ENCODE measurements around the gene GTF3C4. TPM values are rescaled to one million over a fixed set of nuclear protein-coding genes. Genes with fewer than 3 reads are reported as not detected.

GTF3C4 gene
- polyA plus RNA-seq, 4 donors, result 1.6 to 13.8 (median 3.4) TPM

- Histone ChIP-seq H3K4me3 (ENCODE audit: low read depth in 1 of 3, low read length in 3 of 3) (no peak overlapping the region), H3K4me1 (ENCODE audit: control insufficient read depth in 3 of 3, insufficient read depth in 2 of 3, low read depth in 1 of 3, low read length in 2 of 3) (no peaks in the 10 kb centered on the region), H3K27ac (ENCODE audit: low read depth in 1 of 3, low read length in 2 of 3) (no peak overlapping the region), H3K9me3 (ENCODE audit: control insufficient read depth in 2 of 2, insufficient read depth in 1 of 2, low read depth in 1 of 2, low read length in 1 of 2) (no peaks in the 10 kb centered on the region), H3K27me3 (ENCODE audit: control insufficient read depth in 3 of 3, insufficient read depth in 3 of 3, low read length in 3 of 3) (peaks cover 0 to 3% (median 0%) of the 10 kb centered on the region in 3 donors), H3K36me3 (ENCODE audit: control insufficient read depth in 3 of 3, insufficient read depth in 2 of 3, low read depth in 1 of 3, low read length in 3 of 3) (no peaks in the 10 kb centered on the region)
- 79 to 86% (median 83%) methylated on average over 16 of the region's 16 CpGs for WGBS, 3 donors
- FAIRE-seq, result no peak
- no peak for DNase-seq
These were observed 52.4 kb downstream of the GTF3C4 start for GRCh38 chr9:132722564-132723065.

GRCh38 chr9:132723809-132724208 lies 53.5 kb downstream of the GTF3C4 start:
- H3K9me3 ChIP-seq (ENCODE audit: control insufficient read depth in 2 of 2, insufficient read depth in 1 of 2, low read depth in 1 of 2, low read length in 1 of 2), result no peaks in the 10 kb centered on the region
- DNase-seq (no peak), FAIRE-seq (no peak)
- no peak overlapping the region for H3K4me3 ChIP-seq (ENCODE audit: low read depth in 1 of 3, low read length in 3 of 3)
- 62 to 83% (median 76%) methylated on average over 4 of the region's 4 CpGs for WGBS, 3 donors
- no peaks in the 10 kb centered on the region for H3K36me3 ChIP-seq (ENCODE audit: control insufficient read depth in 3 of 3, insufficient read depth in 2 of 3, low read depth in 1 of 3, low read length in 3 of 3)
- H3K27me3 ChIP-seq (ENCODE audit: control insufficient read depth in 3 of 3, insufficient read depth in 3 of 3, low read length in 3 of 3), result no peaks in the 10 kb centered on the region
- no peaks in the 10 kb centered on the region for H3K4me1 ChIP-seq (ENCODE audit: control insufficient read depth in 3 of 3, insufficient read depth in 2 of 3, low read depth in 1 of 3, low read length in 2 of 3)
- no peak overlapping the region for H3K27ac ChIP-seq (ENCODE audit: low read depth in 1 of 3, low read length in 2 of 3)

- FAIRE-seq (no peak), DNase-seq (no peak)
- Histone ChIP-seq H3K27ac (ENCODE audit: low read depth in 1 of 3, low read length in 2 of 3) (no peak overlapping the region), H3K36me3 (ENCODE audit: control insufficient read depth in 3 of 3, insufficient read depth in 2 of 3, low read depth in 1 of 3, low read length in 3 of 3) (no peaks in the 10 kb centered on the region), H3K4me3 (ENCODE audit: low read depth in 1 of 3, low read length in 3 of 3) (no peak overlapping the region), H3K9me3 (ENCODE audit: control insufficient read depth in 2 of 2, insufficient read depth in 1 of 2, low read depth in 1 of 2, low read length in 1 of 2) (no peaks in the 10 kb centered on the region), H3K4me1 (ENCODE audit: control insufficient read depth in 3 of 3, insufficient read depth in 2 of 3, low read depth in 1 of 3, low read length in 2 of 3) (no peaks in the 10 kb centered on the region), H3K27me3 (ENCODE audit: control insufficient read depth in 3 of 3, insufficient read depth in 3 of 3, low read length in 3 of 3) (no peaks in the 10 kb centered on the region)
- 88 to 91% (median 90%) methylated on average over 13 of the region's 13 CpGs for WGBS, 3 donors
These were observed 55.0 kb downstream of the GTF3C4 start for GRCh38 chr9:132725306-132725705.

GRCh38 chr9:132726576-132727130 lies 56.4 kb downstream of the GTF3C4 start:
- no peaks in the 10 kb centered on the region for H3K27me3 ChIP-seq (ENCODE audit: control insufficient read depth in 3 of 3, insufficient read depth in 3 of 3, low read length in 3 of 3)
- no peak for FAIRE-seq
- 69 to 73% (median 69%) methylated on average over 8 of the region's 8 CpGs for WGBS, 3 donors

GRCh38 chr9:132728071-132728470 lies 57.8 kb downstream of the GTF3C4 start:
- no peaks in the 10 kb centered on the region for H3K9me3 ChIP-seq (ENCODE audit: control insufficient read depth in 2 of 2, insufficient read depth in 1 of 2, low read depth in 1 of 2, low read length in 1 of 2)
- FAIRE-seq (no peak), DNase-seq (no peak)
- no peaks in the 10 kb centered on the region for H3K27me3 ChIP-seq (ENCODE audit: control insufficient read depth in 3 of 3, insufficient read depth in 3 of 3, low read length in 3 of 3)
- no peak overlapping the region for H3K4me3 ChIP-seq (ENCODE audit: low read depth in 1 of 3, low read length in 3 of 3)
- 80 to 89% (median 81%) methylated on average over 5 of the region's 5 CpGs for WGBS, 3 donors
- H3K36me3 ChIP-seq (ENCODE audit: control insufficient read depth in 3 of 3, insufficient read depth in 2 of 3, low read depth in 1 of 3, low read length in 3 of 3), result no peaks in the 10 kb centered on the region
- H3K4me1 ChIP-seq (ENCODE audit: control insufficient read depth in 3 of 3, insufficient read depth in 2 of 3, low read depth in 1 of 3, low read length in 2 of 3), result no peaks in the 10 kb centered on the region
- H3K27ac ChIP-seq (ENCODE audit: low read depth in 1 of 3, low read length in 2 of 3), result no peak overlapping the region

More at GRCh38 chr9:132726576-132727130, 56.4 kb downstream of the GTF3C4 start:
- Histone ChIP-seq H3K4me1 (ENCODE audit: control insufficient read depth in 3 of 3, insufficient read depth in 2 of 3, low read depth in 1 of 3, low read length in 2 of 3) (no peaks in the 10 kb centered on the region), H3K4me3 (ENCODE audit: low read depth in 1 of 3, low read length in 3 of 3) (no peak overlapping the region), H3K36me3 (ENCODE audit: control insufficient read depth in 3 of 3, insufficient read depth in 2 of 3, low read depth in 1 of 3, low read length in 3 of 3) (no peaks in the 10 kb centered on the region), H3K9me3 (ENCODE audit: control insufficient read depth in 2 of 2, insufficient read depth in 1 of 2, low read depth in 1 of 2, low read length in 1 of 2) (no peaks in the 10 kb centered on the region), H3K27ac (ENCODE audit: low read depth in 1 of 3, low read length in 2 of 3) (no peak overlapping the region)
- no peak for DNase-seq

GRCh38 chr9:132728497-132728896 lies 58.2 kb downstream of the GTF3C4 start:
- Histone ChIP-seq H3K36me3 (ENCODE audit: control insufficient read depth in 3 of 3, insufficient read depth in 2 of 3, low read depth in 1 of 3, low read length in 3 of 3) (no peaks in the 10 kb centered on the region), H3K9me3 (ENCODE audit: control insufficient read depth in 2 of 2, insufficient read depth in 1 of 2, low read depth in 1 of 2, low read length in 1 of 2) (no peaks in the 10 kb centered on the region), H3K27ac (ENCODE audit: low read depth in 1 of 3, low read length in 2 of 3) (no peak overlapping the region), H3K4me3 (ENCODE audit: low read depth in 1 of 3, low read length in 3 of 3) (no peak overlapping the region), H3K4me1 (ENCODE audit: control insufficient read depth in 3 of 3, insufficient read depth in 2 of 3, low read depth in 1 of 3, low read length in 2 of 3) (no peaks in the 10 kb centered on the region), H3K27me3 (ENCODE audit: control insufficient read depth in 3 of 3, insufficient read depth in 3 of 3, low read length in 3 of 3) (no peaks in the 10 kb centered on the region)
- FAIRE-seq (no peak), DNase-seq (no peak)
- WGBS, 3 donors, result 69 to 74% (median 71%) methylated on average over 2 of the region's 2 CpGs

- Histone ChIP-seq H3K36me3 (ENCODE audit: control insufficient read depth in 3 of 3, insufficient read depth in 2 of 3, low read depth in 1 of 3, low read length in 3 of 3) (no peaks in the 10 kb centered on the region), H3K27ac (ENCODE audit: low read depth in 1 of 3, low read length in 2 of 3) (no peak overlapping the region), H3K9me3 (ENCODE audit: control insufficient read depth in 2 of 2, insufficient read depth in 1 of 2, low read depth in 1 of 2, low read length in 1 of 2) (no peaks in the 10 kb centered on the region), H3K4me1 (ENCODE audit: control insufficient read depth in 3 of 3, insufficient read depth in 2 of 3, low read depth in 1 of 3, low read length in 2 of 3) (no peaks in the 10 kb centered on the region), H3K4me3 (ENCODE audit: low read depth in 1 of 3, low read length in 3 of 3) (no peak overlapping the region), H3K27me3 (ENCODE audit: control insufficient read depth in 3 of 3, insufficient read depth in 3 of 3, low read length in 3 of 3) (no peaks in the 10 kb centered on the region)
- 53 to 65% (median 61%) methylated on average over 5 of the region's 5 CpGs for WGBS, 3 donors
- no peak for DNase-seq
- FAIRE-seq, result no peak
These were observed 59.1 kb downstream of the GTF3C4 start for GRCh38 chr9:132729235-132729890.

GRCh38 chr9:132730054-132731033 lies 60.1 kb downstream of the GTF3C4 start:
- H3K4me1 ChIP-seq (ENCODE audit: control insufficient read depth in 3 of 3, insufficient read depth in 2 of 3, low read depth in 1 of 3, low read length in 2 of 3), result no peaks in the 10 kb centered on the region
- no peaks in the 10 kb centered on the region for H3K36me3 ChIP-seq (ENCODE audit: control insufficient read depth in 3 of 3, insufficient read depth in 2 of 3, low read depth in 1 of 3, low read length in 3 of 3)
- WGBS, 3 donors, result 78 to 85% (median 79%) methylated on average over 16 of the region's 16 CpGs
- DNase-seq (no peak), FAIRE-seq (no peak)
- H3K27ac ChIP-seq (ENCODE audit: low read depth in 1 of 3, low read length in 2 of 3), result no peak overlapping the region
- H3K9me3 ChIP-seq (ENCODE audit: control insufficient read depth in 2 of 2, insufficient read depth in 1 of 2, low read depth in 1 of 2, low read length in 1 of 2), result no peaks in the 10 kb centered on the region
- no peak overlapping the region for H3K4me3 ChIP-seq (ENCODE audit: low read depth in 1 of 3, low read length in 3 of 3)
- H3K27me3 ChIP-seq (ENCODE audit: control insufficient read depth in 3 of 3, insufficient read depth in 3 of 3, low read length in 3 of 3), result no peaks in the 10 kb centered on the region
